GM20000 (cell line): ENCODE results near the gene SORT1.
"Not testable (repeated sequence)": the region's sequence is repeated elsewhere in the genome, so short reads cannot be mapped to it uniquely, and the experiment has no call there.

ENCODE experiments used
- DNase-seq: peaks from one replicate; pipeline ENCODE4 v3.0.0; 2012; ENCODE audit warnings: low spot score
- CTCF ChIP-seq: IDR thresholded peaks from 2 replicates; pipeline ENCODE4 v1.5.1; 2012; ENCODE audit warnings: mild to moderate bottlenecking, control low read depth; ENCODE audit errors: extremely low read depth, missing control alignments

The SORT1 gene

GRCh38 chr1:109395602-109396512, 1.9 kb downstream of the SORT1 start:
- no peak for DNase-seq
- TF ChIP-seq CTCF = no peak

DNA sequence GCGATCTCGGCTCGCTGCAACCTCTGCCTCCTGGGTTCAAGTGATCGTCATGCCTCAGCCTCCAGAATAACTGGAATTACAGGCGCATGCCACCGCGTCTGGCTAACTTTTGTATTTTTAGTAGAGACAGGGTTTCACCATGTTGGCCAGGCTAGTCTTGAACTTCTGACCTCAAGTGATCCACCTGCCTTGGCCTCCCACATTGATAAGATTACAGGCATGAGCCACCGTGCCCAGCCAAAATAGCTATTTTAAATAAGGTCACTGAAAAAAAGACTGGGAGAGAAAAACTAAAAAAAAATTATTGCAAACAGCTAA, 2.5 kb downstream of the SORT1 start:
- DNase-seq = not testable (repeated sequence)

DNA sequence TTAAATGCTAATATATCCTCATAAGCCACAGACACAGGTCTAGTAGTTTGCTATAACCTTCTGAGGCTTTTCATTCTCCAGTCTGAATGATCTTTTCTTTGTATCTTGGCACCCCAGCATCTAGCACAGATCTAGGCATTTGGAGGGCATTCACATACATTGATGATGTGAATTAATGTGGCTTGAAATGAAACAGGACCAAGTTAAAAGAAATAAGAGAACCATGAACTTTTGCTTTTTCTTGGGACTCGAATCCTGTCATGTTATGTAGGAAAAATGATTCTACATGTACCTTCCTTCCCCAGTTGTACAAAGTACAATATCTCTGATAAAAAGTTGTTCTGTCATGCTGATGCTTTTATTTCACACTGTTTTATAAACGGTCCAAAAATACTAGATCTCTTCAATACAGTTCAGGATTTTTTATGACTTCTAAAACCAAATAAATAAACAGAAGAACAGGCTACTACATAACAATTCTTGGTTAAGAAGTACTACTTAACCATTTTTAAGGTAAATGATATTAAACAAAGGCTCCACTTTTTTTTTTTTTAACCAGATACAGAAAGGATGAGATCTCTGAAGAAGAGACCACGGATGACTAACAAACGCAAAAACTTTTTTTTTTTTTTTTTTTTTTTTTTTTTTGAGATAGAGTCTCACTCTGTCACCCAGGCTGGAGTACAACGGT, 3.0 kb downstream of the SORT1 start:
- no peak for DNase-seq
- TF ChIP-seq CTCF = no peak

DNA sequence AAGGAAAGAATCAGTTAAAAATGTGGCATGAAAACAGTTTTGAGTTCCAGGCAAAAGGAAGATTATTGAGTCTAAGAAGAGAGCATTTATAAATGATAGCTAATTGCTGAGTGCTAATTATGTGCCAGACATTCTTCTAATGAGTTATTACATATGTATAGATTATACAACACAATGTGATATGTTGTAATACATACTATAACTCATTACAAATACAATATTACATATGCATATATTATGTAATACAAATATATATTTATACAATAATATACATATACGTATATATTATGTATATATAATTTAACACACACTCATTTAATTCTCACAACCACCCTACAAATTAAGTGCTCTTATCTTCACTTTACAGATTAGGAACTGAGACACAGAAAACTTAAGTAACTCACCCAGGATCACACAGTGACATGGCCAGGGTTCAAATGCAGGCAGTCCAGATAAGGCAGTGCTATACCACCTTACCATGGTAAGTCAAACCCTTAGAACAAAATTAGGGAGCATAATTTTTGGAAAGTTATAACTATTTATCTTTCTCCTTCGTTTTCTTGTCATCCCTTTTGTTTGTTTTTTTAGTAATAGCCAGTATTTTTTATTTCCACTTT, 4.0 kb downstream of the SORT1 start:
- no peak for TF ChIP-seq CTCF
- no peak for DNase-seq

DNA sequence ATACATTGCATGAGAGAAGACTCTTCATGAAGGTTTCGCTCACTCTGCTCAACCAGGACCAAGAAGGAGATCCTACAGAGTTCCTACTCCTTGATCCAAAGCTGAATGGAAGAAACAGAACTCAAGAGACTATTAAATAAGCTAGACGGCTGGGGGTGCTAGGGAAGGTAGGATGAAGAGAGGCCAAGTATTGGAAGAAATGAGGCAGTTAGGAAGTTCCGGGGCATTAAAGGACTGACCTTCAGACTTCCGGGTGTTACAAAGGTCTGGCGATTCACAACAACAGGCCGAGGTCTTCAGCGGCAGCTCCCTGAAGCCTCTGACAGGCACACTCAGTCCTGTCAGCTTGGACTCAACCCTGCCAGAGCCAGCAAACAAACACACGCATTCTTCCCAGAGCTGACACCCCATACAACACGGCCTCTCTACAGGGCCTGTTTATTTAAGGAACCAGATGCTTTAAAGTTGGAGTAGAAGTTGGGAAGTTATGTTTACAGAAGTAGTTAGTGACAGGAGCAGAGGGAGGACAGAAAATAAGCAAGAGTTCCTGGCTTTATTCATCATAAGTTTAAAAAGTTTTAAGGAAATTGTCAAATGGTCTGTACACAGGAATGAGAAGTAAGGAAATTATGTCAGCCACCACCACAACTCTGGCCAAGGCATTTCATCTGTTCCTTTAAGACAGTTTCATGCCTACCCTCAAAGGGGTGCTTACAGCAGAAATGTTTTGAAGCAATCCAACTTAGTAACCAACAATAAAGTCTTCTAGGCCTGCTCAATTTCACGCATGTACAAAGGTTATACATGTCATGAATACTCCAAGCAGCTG, 4.7 kb downstream of the SORT1 start:
- TF ChIP-seq CTCF = no peak
- no peak for DNase-seq

DNA sequence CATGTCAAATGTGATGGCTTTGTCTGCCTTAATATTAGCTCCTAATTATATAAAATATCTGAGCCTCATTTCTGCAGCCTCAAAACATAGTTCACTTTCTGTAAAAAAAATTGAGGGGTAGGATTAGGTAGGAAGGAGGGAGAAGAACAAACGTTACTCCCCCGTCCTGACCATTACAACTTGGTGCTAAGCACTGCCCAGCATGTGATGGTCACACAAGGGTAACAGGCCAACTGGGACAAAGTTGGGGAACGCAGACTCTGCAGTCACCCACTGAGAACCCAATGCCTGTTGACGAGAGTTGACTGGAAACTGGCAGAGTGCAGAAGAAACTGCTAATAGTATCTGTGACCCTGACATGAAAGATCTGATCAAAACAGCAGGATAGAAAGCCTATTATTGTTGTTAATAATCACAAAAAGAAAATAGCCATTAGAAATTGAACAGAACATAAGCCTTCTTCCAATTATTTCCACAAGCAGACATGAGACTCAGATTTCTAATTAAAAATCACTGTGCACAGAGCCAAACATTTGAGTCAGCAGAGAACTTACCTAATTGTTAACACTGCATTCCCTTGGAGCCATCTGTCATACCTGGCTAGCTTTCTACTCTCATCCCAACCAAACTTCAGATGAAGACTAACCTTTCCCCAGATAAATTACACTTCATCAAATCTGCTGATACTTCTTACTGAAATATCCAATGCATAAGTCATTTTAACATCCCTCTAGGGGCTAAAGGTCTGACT, 5.5 kb downstream of the SORT1 start:
- no peak for TF ChIP-seq CTCF
- DNase-seq = no peak

GRCh38 chr1:109391626-109392025, 6.1 kb downstream of the SORT1 start:
- no peak for TF ChIP-seq CTCF
- DNase-seq = peak; percentile 69
